Sigmoid colon (tissue), 4 donors: ENCODE measurements around the gene CASS4.

Source experiments
- CTCF ChIP-seq, 4 experiments: fragments of 450-650 bp in 3 of 4; fragments of 200-600 bp in 1 of 4; IDR thresholded peaks; one replicate each; pipeline ENCODE4 v1.5.1; 2016 to 2019; ENCODE audit warnings: antibody characterized with exemption in 4 of 4, mild to moderate bottlenecking in 3 of 4, moderate library complexity in 2 of 4
- EP300 ChIP-seq, 4 donors: sonication (generic); formaldehyde crosslinking; IDR thresholded peaks; one replicate each; pipeline ENCODE4 v1.6.1; 2017; ENCODE audit warnings: antibody characterized with exemption in 4 of 4
- POLR2A ChIP-seq, 2 donors: fragments of 450-650 bp; IDR thresholded peaks; one replicate each; pipeline ENCODE4 v1.6.1; 2016; ENCODE audit warnings: antibody characterized with exemption in 2 of 2, mild to moderate bottlenecking in 2 of 2, moderate library complexity in 2 of 2

GRCh38 chr20:56381501-56381900 is 30.6 kb upstream of the CASS4 start:
- TF ChIP-seq EP300 (IDR thresholded peaks at IDR 0.05): no peak
- no peak for TF ChIP-seq CTCF (IDR thresholded peaks at IDR 0.05)
- no peak for TF ChIP-seq POLR2A (IDR thresholded peaks at IDR 0.05)
